ENCODE measurements around the gene MCRIP2. TPM values are rescaled to one million over a fixed set of nuclear protein-coding genes. Genes with fewer than 3 reads are reported as not detected.
"Not testable (repeated sequence)": the region's sequence is repeated elsewhere in the genome, so short reads cannot be mapped to it uniquely, and the experiment has no call there.

The MCRIP2 gene
- polyA plus RNA-seq, 4 donors: 3.5 to 30.3 (median 15.3) TPM

- DNase-seq (ENCODE audit: low read depth in 4 of 4, low spot score in 3 of 4): no peak
Observed at GRCh38 chr16:678858-679813, 37.5 kb downstream of the MCRIP2 start.

GRCh38 chr16:679814-680624 lies 38.4 kb downstream of the MCRIP2 start, which contains the start of gene STUB1:
TSS of gene STUB1 (plus strand) at chr16:680410. CDS start at chr16:680526, 116 bp downstream.
- peak in 2 of 4 donors; percentile 57 to 66 for DNase-seq (ENCODE audit: low read depth in 4 of 4, low spot score in 3 of 4)

GRCh38 chr16:680625-680945 lies 39.0 kb downstream of the MCRIP2 start:
- no peak for DNase-seq (ENCODE audit: low read depth in 4 of 4, low spot score in 3 of 4)

GRCh38 chr16:680967-681745 lies 39.5 kb downstream of the MCRIP2 start:
- DNase-seq (ENCODE audit: low read depth in 4 of 4, low spot score in 3 of 4): no peak

- DNase-seq (ENCODE audit: low read depth in 4 of 4, low spot score in 3 of 4): no peak
Observed at GRCh38 chr16:681746-682427, 40.3 kb downstream of the MCRIP2 start.

GRCh38 chr16:682493-683395 lies 41.1 kb downstream of the MCRIP2 start:
- DNase-seq (ENCODE audit: low read depth in 4 of 4, low spot score in 3 of 4): no peak

GRCh38 chr16:683396-684070 lies 41.9 kb downstream of the MCRIP2 start:
- no peak for DNase-seq (ENCODE audit: low read depth in 4 of 4, low spot score in 3 of 4)

GRCh38 chr16:684071-684794 lies 42.6 kb downstream of the MCRIP2 start, which contains the start of gene JMJD8:
TSS of gene JMJD8 (minus strand) at chr16:684334. CDS start at chr16:684319, 15 bp downstream.
- DNase-seq (ENCODE audit: low read depth in 4 of 4, low spot score in 3 of 4): peak in 3 of 4 donors; percentile 80 to 90 (median 89)

- no peak for DNase-seq (ENCODE audit: low read depth in 4 of 4, low spot score in 3 of 4)
Observed at GRCh38 chr16:684961-685696, 43.5 kb downstream of the MCRIP2 start.

- no peak for DNase-seq (ENCODE audit: low read depth in 4 of 4, low spot score in 3 of 4)
Observed at GRCh38 chr16:685967-686366, 44.3 kb downstream of the MCRIP2 start.

- no peak for DNase-seq (ENCODE audit: low read depth in 4 of 4, low spot score in 3 of 4)
Observed at GRCh38 chr16:686459-687260, 45.0 kb downstream of the MCRIP2 start.

GRCh38 chr16:687499-687898 lies 45.9 kb downstream of the MCRIP2 start:
- no peak for DNase-seq (ENCODE audit: low read depth in 4 of 4, low spot score in 3 of 4)

GRCh38 chr16:689175-689897 lies 47.7 kb downstream of the MCRIP2 start:
- no peak for DNase-seq (ENCODE audit: low read depth in 4 of 4, low spot score in 3 of 4)

GRCh38 chr16:691242-691641 lies 49.6 kb downstream of the MCRIP2 start:
- DNase-seq (ENCODE audit: low read depth in 4 of 4, low spot score in 3 of 4): not testable (repeated sequence)

GRCh38 chr16:692356-693108 lies 50.9 kb downstream of the MCRIP2 start:
- DNase-seq (ENCODE audit: low read depth in 4 of 4, low spot score in 3 of 4): no peak

Measured in left renal pelvis (tissue), 4 donors.